NCI-H345 treated with DMSO at 0.1 percent for 48 hours (cell line): ENCODE data around the gene METTL21A.

Experiments
- DNase-seq: peaks from one replicate; lab custom pipeline; 2025; ENCODE audit not compliant: unreplicated experiment; lab: John Stamatoyannopoulos, UW

Gene METTL21A

DNA sequence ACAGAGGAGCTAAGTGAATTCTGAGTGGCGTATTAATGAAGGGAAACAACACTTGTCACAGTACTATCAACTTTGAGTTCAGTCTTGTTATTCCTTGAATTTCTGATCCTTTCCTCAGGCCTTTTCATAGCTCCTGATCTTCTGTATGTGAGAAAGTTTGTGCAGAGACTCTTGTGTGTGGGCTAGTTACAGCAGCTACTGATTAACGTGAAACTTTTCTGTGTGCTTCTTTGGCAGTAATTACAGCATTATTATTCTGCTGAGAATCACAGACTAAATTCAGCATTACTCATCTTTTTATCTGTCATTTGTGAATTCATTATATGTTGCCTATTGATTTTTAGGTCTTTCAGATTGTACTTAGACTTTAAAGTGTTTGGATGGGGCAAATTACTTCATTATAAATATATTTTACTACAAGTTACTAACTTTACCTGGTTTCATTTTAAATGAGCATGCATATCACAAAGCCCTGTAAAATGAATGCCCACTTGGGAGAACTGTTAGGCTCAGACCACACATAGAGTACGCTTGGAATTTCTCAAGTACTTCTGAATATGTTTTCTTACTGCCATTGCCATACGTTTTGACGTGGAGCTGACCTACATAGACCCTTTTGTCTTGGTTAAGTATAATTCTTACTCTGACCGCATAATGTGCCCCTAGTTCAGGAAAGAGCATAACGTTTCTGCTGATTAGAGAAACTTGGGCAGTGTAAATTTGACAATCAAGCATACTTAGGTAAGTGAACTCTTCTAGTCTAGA is 59.3 kb downstream of the METTL21A start:
- no peak for DNase-seq
